ENCODE data around the gene OVOL1. TPM values are rescaled to one million over a fixed set of nuclear protein-coding genes. Genes with fewer than 3 reads are reported as not detected.

OVOL1 gene
- total and polyA plus RNA-seq, 5 donors from 2014 or later = not detected

GRCh38 chr11:65802841-65803240 lies 16.0 kb downstream of the OVOL1 start:
- peaks cover 17% of the 10 kb centered on the region for H3K27me3 Mint-ChIP-seq
- no peaks in the 10 kb centered on the region for H3K9me3 ChIP-seq (ENCODE audit: control insufficient read depth in 2 of 2, low read length in 2 of 2)
- peaks cover 7% of the 10 kb centered on the region for H3K27me3 ChIP-seq (ENCODE audit: control insufficient read depth, insufficient read depth, low read length)
- H3K4me1 Mint-ChIP-seq = peaks cover 0 to 2% (median 0%) of the 10 kb centered on the region in 4 donors
- H3K27ac ChIP-seq (ENCODE audit: insufficient read depth, low read length, poor library complexity, severe bottlenecking) = no peak overlapping the region
- peaks cover 0 to 4% (median 0%) of the 10 kb centered on the region in 7 donors for H3K9me3 Mint-ChIP-seq
- DNase-seq (no peak), ATAC-seq (ENCODE audit: low read depth in 2 of 2) (no peak)
- H3K36me3 ChIP-seq (ENCODE audit: control insufficient read depth, insufficient read depth, low read length) = no peaks in the 10 kb centered on the region
- H3K4me1 ChIP-seq (ENCODE audit: control insufficient read depth, insufficient read depth, low read length, poor library complexity, severe bottlenecking) = no peaks in the 10 kb centered on the region
- H3K27ac Mint-ChIP-seq = no peak overlapping the region
- no peaks in the 10 kb centered on the region for H3K36me3 Mint-ChIP-seq
- H3K4me3 Mint-ChIP-seq = no peak overlapping the region
- H3K4me3 ChIP-seq (ENCODE audit: low read depth, low read length) = no peak overlapping the region

GRCh38 chr11:65803797-65804492 lies 17.1 kb downstream of the OVOL1 start:
- no peak overlapping the region for H3K4me3 Mint-ChIP-seq
- Histone ChIP-seq H3K9me3 (ENCODE audit: control insufficient read depth in 2 of 2, low read length in 2 of 2) (no peaks in the 10 kb centered on the region), H3K27ac (ENCODE audit: insufficient read depth, low read length, poor library complexity, severe bottlenecking) (no peak overlapping the region), H3K4me3 (ENCODE audit: low read depth, low read length) (no peak overlapping the region), H3K27me3 (ENCODE audit: control insufficient read depth, insufficient read depth, low read length) (peaks cover 5% of the 10 kb centered on the region), H3K4me1 (ENCODE audit: control insufficient read depth, insufficient read depth, low read length, poor library complexity, severe bottlenecking) (no peaks in the 10 kb centered on the region), H3K36me3 (ENCODE audit: control insufficient read depth, insufficient read depth, low read length) (no peaks in the 10 kb centered on the region)
- no peaks in the 10 kb centered on the region for H3K36me3 Mint-ChIP-seq
- ATAC-seq (ENCODE audit: low read depth in 2 of 2) (no peak), DNase-seq (no peak)
- no peak overlapping the region for H3K27ac Mint-ChIP-seq
- peaks cover 0 to under 1% (median 0%) of the 10 kb centered on the region in 7 donors for H3K9me3 Mint-ChIP-seq
- H3K27me3 Mint-ChIP-seq = peaks cover 14% of the 10 kb centered on the region
- peaks cover 0 to under 1% (median 0%) of the 10 kb centered on the region in 4 donors for H3K4me1 Mint-ChIP-seq

GRCh38 chr11:65806979-65807378 lies 20.1 kb downstream of the OVOL1 start:
- Mint-ChIP-seq H3K27me3 (peaks cover 18% of the 10 kb centered on the region), H3K4me3 (no peak overlapping the region), H3K4me1 (peaks cover 0 to 4% (median 0%) of the 10 kb centered on the region in 4 donors), H3K27ac (no peak overlapping the region), H3K9me3 (no peaks in the 10 kb centered on the region), H3K36me3 (no peaks in the 10 kb centered on the region)
- no peaks in the 10 kb centered on the region for H3K27me3 ChIP-seq (ENCODE audit: control insufficient read depth, insufficient read depth, low read length)
- no peak overlapping the region for H3K4me3 ChIP-seq (ENCODE audit: low read depth, low read length)
- ATAC-seq (ENCODE audit: low read depth in 2 of 2) = no peak
- no peak overlapping the region for H3K27ac ChIP-seq (ENCODE audit: insufficient read depth, low read length, poor library complexity, severe bottlenecking)
- no peaks in the 10 kb centered on the region for H3K36me3 ChIP-seq (ENCODE audit: control insufficient read depth, insufficient read depth, low read length)
- no peak for DNase-seq
- no peaks in the 10 kb centered on the region for H3K4me1 ChIP-seq (ENCODE audit: control insufficient read depth, insufficient read depth, low read length, poor library complexity, severe bottlenecking)
- no peaks in the 10 kb centered on the region for H3K9me3 ChIP-seq (ENCODE audit: control insufficient read depth in 2 of 2, low read length in 2 of 2)

- no peak overlapping the region for H3K4me3 ChIP-seq (ENCODE audit: low read depth, low read length)
- ATAC-seq (ENCODE audit: low read depth in 2 of 2) (no peak), DNase-seq (no peak)
- H3K27me3 Mint-ChIP-seq = peaks cover 20% of the 10 kb centered on the region
- H3K27me3 ChIP-seq (ENCODE audit: control insufficient read depth, insufficient read depth, low read length) = no peaks in the 10 kb centered on the region
- H3K9me3 ChIP-seq (ENCODE audit: control insufficient read depth in 2 of 2, low read length in 2 of 2) = no peaks in the 10 kb centered on the region
- H3K27ac Mint-ChIP-seq = peak overlapping the region in 1 of 3 donors; percentile 30
- no peaks in the 10 kb centered on the region for H3K4me1 ChIP-seq (ENCODE audit: control insufficient read depth, insufficient read depth, low read length, poor library complexity, severe bottlenecking)
- no peaks in the 10 kb centered on the region for H3K36me3 Mint-ChIP-seq
- H3K36me3 ChIP-seq (ENCODE audit: control insufficient read depth, insufficient read depth, low read length) = no peaks in the 10 kb centered on the region
- no peaks in the 10 kb centered on the region for H3K9me3 Mint-ChIP-seq
- H3K4me3 Mint-ChIP-seq = no peak overlapping the region
- no peak overlapping the region for H3K27ac ChIP-seq (ENCODE audit: insufficient read depth, low read length, poor library complexity, severe bottlenecking)
- H3K4me1 Mint-ChIP-seq = peaks cover 0 to 6% (median 0%) of the 10 kb centered on the region in 4 donors
Observed at GRCh38 chr11:65808744-65809341, 22.0 kb downstream of the OVOL1 start.

GRCh38 chr11:65809496-65809895 lies 22.6 kb downstream of the OVOL1 start:
- Mint-ChIP-seq H3K9me3 (no peaks in the 10 kb centered on the region), H3K4me3 (no peak overlapping the region), H3K27ac (no peak overlapping the region), H3K36me3 (no peaks in the 10 kb centered on the region), H3K27me3 (peaks cover 25% of the 10 kb centered on the region), H3K4me1 (peaks cover 0 to 7% (median 0%) of the 10 kb centered on the region in 4 donors)
- Histone ChIP-seq H3K27ac (ENCODE audit: insufficient read depth, low read length, poor library complexity, severe bottlenecking) (no peak overlapping the region), H3K4me3 (ENCODE audit: low read depth, low read length) (no peak overlapping the region), H3K27me3 (ENCODE audit: control insufficient read depth, insufficient read depth, low read length) (no peaks in the 10 kb centered on the region), H3K36me3 (ENCODE audit: control insufficient read depth, insufficient read depth, low read length) (no peaks in the 10 kb centered on the region), H3K4me1 (ENCODE audit: control insufficient read depth, insufficient read depth, low read length, poor library complexity, severe bottlenecking) (no peaks in the 10 kb centered on the region), H3K9me3 (ENCODE audit: control insufficient read depth in 2 of 2, low read length in 2 of 2) (no peaks in the 10 kb centered on the region)
- DNase-seq = no peak
- ATAC-seq (ENCODE audit: low read depth in 2 of 2) = no peak

GRCh38 chr11:65810046-65810868 lies 23.4 kb downstream of the OVOL1 start:
- Mint-ChIP-seq H3K27me3 (peaks cover 23% of the 10 kb centered on the region), H3K27ac (peak overlapping the region in 1 of 3 donors; percentile 80), H3K9me3 (no peaks in the 10 kb centered on the region), H3K36me3 (no peaks in the 10 kb centered on the region), H3K4me3 (peak overlapping the region in 1 of 4 donors; percentile 38), H3K4me1 (peaks cover 0 to 7% (median 0%) of the 10 kb centered on the region in 4 donors)
- H3K27me3 ChIP-seq (ENCODE audit: control insufficient read depth, insufficient read depth, low read length) = no peaks in the 10 kb centered on the region
- H3K36me3 ChIP-seq (ENCODE audit: control insufficient read depth, insufficient read depth, low read length) = no peaks in the 10 kb centered on the region
- no peaks in the 10 kb centered on the region for H3K9me3 ChIP-seq (ENCODE audit: control insufficient read depth in 2 of 2, low read length in 2 of 2)
- no peak overlapping the region for H3K27ac ChIP-seq (ENCODE audit: insufficient read depth, low read length, poor library complexity, severe bottlenecking)
- H3K4me3 ChIP-seq (ENCODE audit: low read depth, low read length) = no peak overlapping the region
- DNase-seq (peak in 1 of 3 donors; percentile 51), ATAC-seq (ENCODE audit: low read depth in 2 of 2) (peak; percentile 55 to 70)
- no peaks in the 10 kb centered on the region for H3K4me1 ChIP-seq (ENCODE audit: control insufficient read depth, insufficient read depth, low read length, poor library complexity, severe bottlenecking)

GRCh38 chr11:65811764-65812475 lies 25.1 kb downstream of the OVOL1 start:
- Histone ChIP-seq H3K36me3 (ENCODE audit: control insufficient read depth, insufficient read depth, low read length) (no peaks in the 10 kb centered on the region), H3K4me3 (ENCODE audit: low read depth, low read length) (no peak overlapping the region), H3K27me3 (ENCODE audit: control insufficient read depth, insufficient read depth, low read length) (no peaks in the 10 kb centered on the region), H3K4me1 (ENCODE audit: control insufficient read depth, insufficient read depth, low read length, poor library complexity, severe bottlenecking) (peaks cover 1% of the 10 kb centered on the region), H3K9me3 (ENCODE audit: control insufficient read depth in 2 of 2, low read length in 2 of 2) (no peaks in the 10 kb centered on the region), H3K27ac (ENCODE audit: insufficient read depth, low read length, poor library complexity, severe bottlenecking) (no peak overlapping the region)
- Mint-ChIP-seq H3K9me3 (no peaks in the 10 kb centered on the region), H3K36me3 (no peaks in the 10 kb centered on the region), H3K27ac (no peak overlapping the region), H3K27me3 (peaks cover 21% of the 10 kb centered on the region), H3K4me1 (peaks cover 0 to 15% (median 2%) of the 10 kb centered on the region in 4 donors), H3K4me3 (no peak overlapping the region)
- DNase-seq = no peak
- ATAC-seq (ENCODE audit: low read depth in 2 of 2) = no peak
